Measurements from ENCODE around the gene TOX3.

TOX3 gene

DNA sequence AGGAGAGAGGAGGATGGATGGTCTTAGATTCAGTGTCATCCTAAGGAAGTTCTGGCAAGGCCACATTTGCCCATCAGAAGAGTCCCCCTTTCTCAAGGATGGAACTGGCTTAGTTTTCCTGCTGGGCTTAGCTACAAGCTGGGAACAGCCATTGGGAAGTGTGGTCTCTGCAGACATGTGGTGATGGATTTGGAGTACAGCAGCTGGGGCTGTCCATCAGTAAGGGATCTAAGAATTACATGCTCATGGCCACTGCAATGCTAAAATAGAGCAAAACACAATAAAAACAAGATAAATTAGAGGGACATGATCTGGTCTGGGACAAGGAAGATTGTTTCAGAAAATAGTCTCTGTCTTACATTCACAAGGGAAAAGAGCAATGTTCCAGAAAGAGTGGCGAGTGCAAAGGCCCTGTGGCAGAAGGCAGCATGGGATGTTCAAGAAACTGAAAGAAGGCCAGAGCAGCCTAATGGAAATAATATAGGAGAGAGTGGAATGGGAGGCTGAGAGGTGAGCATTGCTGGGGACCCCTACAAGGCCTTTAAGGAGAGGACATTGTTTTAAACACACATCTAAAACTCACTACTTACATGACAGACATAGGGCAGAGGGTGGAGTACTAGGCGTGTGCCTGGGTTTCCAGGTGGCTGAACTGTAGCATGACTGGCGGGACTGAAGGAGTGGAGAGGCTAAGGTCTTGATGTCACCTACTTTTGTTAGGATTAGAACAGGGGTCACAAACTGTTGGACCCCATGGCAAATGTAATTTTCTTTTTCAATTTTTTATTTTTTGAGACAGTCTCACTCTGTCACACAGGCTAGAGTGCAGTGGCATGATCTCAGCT, 17.0 kb upstream of the TOX3 start:
- no peak for DNase-seq

DNA sequence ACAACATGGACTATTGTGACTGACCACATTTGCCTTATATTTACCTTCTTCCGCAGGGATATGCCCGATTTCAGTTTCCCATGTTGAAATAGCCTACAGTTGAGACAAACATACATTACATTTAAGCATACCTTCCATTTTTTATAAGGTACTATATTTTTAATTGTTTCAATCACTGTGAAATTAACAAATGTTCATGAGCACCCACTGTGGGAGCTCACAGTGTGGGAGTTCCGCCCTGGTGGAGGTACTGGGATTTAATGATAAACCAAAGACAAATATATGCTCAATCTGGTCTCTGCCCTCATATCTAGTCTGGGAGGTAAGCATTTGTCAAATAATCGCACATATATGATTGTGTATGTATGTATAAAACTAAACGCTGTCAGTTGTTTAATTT, 15.8 kb upstream of the TOX3 start:
- no peak for DNase-seq

DNA sequence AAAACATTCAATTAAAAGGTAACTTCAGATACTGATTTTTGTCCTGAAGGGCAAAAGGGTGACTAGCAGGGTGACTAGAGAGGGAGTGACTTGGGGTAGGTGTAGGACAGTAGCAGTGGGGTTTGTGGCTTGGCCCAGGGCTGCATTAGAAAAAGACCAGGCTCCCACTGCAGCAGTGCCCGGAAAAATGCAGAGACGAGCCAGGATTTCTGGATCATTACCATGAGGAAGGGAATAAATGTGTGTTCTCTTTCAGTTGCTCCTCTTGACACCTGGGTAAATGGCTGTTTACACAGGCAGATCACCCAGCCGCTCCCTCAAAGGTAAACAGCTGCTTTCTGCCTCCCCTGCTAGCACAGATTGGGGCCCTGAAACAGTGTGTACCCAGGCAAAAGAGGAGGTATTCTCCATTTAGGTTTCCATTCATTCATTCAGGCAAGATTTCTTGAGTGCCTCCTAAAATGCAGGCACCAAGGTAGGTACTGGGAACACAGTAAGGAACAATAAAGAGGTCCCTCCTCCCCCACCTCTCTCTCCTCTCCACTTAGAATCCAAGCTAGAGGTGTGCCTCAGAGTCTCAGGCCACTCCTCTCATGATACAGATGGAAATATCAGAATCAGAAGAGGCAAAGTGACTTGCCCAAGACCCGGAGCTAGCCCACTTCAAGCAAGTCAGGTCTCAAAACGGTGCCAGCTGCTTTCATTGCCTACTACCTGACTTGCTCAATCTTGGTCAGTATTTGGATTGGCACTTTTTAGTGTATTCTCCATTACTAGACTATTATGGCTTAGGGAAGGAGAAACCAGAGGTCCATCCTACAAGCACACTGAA, 15.2 kb upstream of the TOX3 start:
- DNase-seq = peak; percentile 75

DNA sequence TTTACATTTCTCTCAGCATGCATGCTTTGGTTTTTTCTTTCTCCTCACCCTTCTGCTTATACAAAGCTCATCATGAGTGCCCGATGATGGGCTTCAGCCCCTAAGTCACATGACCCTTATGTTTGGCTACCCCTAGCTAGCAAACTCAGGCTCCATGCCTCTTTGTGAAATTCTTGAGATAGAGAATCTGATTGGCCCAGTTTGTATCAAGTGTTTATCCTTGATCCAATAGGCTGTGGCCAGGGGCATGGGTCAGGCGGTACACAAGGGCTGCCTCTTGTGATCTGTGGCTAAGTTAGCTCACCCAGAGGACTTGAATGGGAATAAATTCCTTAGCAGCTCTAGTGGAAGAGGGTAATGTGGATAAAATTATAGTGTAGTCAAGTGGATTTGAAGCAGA, 11.5 kb upstream of the TOX3 start:
- DNase-seq = no peak

DNA sequence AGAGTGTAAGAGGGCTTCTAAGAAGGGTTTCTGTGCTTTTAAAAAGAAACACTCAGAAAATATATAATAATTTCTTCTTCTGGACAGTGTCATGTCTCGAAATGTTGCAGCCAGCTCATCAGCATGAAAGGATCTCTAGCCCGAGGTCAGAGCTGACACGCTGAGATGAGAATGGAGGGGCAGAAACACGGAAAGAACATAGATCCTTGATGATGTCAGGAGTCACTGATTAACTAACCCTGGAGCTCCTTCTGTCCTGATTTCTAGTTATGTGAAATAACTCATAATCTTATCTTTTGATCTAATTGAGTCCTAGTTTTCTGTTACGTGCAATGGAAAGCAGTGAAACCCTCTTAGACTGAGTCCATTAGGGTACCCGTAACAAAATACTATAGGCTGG, 10.3 kb upstream of the TOX3 start:
- no peak for DNase-seq

DNA sequence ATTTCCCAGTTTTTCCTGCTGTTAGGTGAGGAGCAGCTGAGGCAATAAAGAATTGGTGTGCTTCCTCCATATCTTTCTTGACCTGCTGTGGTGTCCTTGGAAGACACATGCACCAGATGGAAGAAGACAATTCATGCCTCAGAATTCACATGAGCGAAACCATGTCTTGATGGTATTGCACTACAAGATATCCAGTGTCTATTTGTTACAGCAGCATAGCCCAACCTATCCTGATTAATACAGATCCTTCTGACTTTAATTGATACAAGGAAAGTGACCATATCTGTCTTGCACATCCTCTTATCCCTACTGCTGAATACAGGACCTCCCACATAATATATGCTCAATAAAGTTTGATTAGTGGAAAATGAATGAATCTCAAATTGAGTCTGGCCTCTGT, 9.1 kb upstream of the TOX3 start:
- no peak for DNase-seq

DNA sequence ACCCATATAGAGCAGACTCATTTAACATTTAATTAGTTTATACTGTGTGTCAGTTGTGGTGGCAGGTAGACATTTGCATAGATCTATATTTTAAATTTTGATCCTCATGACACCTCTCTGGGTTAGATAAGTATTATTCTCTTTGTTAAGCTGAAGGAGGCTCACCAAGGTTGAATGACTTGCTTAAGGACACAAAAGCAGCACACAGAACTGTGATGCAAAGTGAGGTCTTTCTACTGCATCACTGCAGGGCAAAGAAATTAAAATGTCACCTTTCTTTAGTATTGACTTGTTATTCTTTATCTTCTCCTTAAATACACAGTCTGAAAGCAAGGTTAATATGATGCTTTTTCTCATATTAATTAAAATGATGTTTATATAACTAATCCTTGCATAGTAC, 8.6 kb upstream of the TOX3 start:
- no peak for DNase-seq

DNA sequence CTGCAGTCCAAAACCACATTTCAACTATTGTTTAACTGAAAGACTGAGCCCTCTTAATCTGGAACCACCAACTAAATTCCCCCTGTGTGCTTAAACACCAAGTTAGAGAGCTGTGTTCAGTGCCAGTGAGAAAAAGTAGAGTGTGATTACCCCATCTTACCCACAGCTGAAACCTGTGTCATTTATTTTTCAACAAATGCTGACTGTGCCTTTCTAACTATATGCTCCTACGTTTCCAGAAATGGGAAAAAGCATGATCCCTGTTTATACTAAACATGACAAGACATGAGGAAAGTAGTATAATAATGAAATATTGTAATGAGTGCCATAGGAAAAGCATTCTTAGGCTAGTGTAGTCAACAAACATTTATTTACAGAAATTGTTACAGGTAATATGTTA, 7.4 kb upstream of the TOX3 start:
- DNase-seq = no peak

DNA sequence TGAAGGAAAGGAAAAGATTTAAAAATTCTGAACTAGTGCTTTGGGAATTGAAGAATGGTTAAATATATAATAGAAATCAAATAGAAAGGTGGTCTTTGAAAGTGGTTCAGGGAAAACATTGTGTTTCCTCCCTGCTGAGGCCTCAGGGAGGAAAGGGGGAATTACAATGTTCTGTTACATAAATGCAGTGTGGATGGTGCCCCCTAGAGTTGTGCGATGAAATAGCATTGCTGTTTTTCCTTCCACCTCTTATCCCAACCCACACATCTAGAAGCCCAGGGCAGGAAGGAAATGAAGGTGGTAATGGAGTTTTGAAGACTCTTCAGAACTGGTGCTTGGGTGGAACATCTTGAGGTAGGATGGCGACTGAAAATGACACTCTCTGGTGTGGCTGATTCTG, 6.4 kb upstream of the TOX3 start:
- DNase-seq = no peak

DNA sequence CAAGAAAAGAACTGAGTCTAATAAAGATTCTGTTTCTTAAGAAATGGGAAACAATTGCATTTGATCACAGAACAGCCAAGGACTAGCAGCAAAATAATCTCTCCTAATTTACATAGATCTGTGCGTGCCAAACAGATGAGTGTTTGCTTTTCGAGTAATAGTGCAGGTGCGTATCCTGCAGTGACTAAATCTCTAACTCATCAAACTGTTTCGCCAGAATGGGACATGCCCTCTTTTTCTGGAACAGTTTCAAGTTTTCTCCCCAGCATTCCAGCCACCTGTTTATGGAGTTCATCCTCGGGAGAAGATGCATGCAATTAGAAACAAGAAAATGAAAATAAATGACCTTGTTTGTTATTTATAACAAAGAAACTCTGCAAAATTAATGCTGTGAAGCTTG, 5.7 kb upstream of the TOX3 start:
- peak in 1 of 2 experiments; percentile 52 for DNase-seq

DNA sequence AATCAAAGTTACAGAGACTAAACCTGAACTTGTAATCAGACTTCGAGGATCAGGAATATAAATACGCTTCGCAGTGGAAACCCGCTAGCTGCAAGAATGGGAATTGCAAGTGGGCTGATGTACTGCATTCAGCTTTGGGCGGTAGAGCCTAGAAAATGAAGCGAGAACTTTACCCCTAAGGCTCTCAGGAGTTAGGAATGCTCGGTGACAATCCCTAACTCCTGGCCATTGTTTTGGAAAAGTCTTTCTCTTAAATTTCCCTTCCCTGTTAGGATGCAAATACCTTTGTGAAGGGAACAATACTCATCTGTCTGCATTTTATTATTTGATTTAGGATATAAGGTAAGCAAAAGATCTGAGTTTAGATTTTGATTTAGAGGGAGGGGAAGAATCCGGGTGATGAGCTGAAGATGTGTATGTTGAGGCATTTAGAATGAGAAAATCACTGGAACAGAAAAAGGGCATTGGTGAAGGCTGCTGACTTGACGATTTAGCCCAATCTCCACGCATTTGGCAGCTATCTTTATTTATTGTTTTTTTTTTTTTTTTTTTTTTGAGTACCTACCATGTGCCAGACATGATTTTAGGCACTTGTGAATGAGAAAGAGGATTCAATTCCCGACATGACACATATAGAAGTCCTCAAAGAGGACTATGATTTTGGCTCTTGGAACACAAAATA, 2.2 kb upstream of the TOX3 start:
- DNase-seq = no peak

DNA sequence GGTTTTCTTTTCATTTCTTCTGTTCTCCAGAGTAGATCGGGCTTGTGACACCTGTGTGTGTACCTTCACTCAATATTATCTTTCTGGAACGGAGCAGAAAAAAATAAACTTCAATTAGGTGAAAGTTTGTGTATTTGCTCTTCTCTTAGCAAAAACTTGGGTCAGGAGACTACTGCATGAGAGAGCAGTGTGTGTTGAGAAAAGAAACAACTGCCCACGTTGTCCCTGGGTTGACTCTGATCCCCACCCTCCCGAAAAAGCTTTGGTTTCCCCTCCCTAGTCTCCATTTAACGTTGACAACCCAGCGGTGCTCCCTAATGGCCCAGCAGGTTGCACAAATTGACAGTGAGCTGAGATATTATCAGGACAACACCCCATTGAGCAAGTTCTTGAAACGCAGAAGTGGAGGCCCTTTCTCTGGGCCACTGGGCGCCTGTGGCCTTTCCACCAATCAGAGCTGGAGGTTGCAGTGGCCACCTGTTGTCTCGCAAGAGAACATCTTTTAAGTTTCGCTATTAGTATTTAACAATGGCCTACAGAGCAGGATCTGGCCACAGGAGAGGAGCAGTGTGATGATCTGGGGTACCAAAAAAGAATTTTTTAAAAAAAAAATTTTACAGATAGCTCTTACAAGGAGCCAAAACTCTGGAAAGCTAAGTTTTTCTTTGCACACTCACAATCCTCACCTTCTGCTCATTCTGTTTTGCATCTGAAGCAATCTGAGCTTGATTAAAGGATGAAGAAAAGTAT, 1.5 kb upstream of the TOX3 start:
- peak in 1 of 2 experiments; percentile 31 for DNase-seq

DNA sequence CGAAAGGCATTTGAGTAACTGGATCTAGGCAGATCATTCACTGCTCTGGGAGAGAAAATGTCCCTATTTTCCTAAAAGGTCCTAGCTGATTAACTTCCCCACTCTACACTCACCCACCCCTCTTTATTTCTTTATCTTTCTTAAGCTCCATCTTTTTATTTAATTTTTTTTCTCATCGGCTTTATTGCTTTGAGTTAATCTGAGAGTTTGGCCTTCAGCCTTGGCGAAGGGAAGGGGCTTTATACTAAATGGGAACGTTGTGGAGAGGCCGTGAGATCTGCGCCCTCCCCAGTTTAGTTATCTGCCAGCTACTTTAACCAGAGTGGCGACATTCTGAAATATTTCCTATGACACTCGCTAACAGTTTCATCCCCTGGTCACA, 882 bp upstream of the TOX3 start:
- no peak for DNase-seq

DNA sequence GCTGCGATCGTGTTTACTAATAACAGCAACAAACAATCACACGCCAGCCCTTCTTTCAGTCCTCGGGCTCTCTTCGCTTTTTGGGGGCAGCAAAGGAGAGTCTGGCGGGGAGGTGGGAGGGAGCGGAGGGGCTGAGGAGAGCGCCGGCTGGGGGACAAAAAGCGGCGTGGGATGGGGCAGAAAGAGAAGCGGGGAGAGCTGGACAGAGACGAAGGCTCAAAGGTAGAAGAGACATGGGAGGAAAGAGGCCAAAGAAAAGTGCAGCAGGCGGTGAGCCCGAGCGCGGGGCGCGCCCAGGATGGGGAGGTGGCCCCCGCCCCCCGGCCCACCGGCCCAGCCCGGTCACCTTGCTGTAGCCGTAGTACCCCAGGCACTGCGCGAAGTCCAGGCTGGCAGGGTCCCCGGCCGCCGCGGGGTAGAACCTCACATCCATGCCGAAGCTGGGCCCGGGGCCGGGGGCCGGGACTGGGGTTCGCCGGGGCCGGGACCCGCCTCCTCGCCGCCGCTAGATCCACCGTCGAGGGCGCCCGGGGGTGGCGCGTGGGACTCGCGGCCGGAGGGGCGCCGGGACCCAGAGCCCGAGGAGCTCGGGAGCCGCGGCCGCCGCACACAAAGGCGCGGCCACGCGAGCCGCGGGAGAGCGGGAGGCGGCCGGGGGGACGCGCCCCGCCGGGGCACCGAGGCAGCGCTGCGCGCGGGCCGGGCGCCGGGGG, 496 bp downstream of the TOX3 start:
- no peak for DNase-seq

DNA sequence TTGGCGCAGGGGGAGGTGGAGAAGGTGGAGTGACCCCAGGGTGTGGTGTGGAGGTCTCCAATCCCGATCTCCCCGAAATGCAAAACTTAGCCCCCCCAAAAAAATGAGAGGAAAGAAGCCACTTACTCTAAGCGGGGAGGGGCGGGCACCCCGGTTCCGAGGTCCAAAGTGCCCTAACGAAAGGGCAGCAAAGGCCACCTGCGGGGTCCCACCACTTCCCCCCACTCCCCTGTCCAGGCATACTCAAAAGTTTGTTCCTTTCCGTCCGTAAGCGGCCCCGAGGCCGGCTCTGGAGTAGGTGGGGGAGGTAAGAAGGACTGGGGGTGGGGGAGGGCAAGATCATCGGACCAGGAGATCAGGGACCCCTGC, 1.1 kb downstream of the TOX3 start:
- DNase-seq = no peak

DNA sequence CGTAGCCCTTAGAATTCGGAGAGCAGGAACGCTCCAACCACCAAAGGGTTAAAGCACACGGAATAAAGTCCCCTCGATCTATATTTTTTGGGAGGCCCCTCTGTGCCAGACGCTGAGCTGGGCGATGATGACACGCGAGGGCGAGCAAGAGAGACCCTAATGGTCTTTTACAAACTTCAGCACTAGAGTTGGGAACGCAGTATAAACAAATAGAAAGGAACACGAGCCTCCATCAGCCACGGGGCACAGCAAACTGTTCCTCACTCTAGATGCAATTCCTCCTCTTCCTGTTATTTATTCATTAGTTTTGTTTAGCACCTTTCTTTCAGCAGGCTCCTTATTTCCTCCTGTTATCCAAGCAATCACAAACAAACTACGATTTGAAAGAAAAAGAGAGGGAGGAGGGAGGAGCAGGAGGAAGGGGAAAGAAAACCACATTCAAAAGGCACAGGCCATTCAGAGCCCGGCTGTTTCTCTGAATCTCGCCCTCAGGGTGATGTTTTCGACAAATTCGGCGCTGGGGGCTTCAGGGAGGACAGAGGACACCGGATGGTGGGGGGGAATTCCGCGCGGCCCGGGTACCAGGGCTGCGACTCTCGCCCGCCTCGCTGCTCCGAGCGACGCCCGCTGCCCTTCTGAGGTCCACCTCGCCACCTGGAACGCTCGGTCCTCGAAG, 1.6 kb downstream of the TOX3 start:
- no peak for DNase-seq

DNA sequence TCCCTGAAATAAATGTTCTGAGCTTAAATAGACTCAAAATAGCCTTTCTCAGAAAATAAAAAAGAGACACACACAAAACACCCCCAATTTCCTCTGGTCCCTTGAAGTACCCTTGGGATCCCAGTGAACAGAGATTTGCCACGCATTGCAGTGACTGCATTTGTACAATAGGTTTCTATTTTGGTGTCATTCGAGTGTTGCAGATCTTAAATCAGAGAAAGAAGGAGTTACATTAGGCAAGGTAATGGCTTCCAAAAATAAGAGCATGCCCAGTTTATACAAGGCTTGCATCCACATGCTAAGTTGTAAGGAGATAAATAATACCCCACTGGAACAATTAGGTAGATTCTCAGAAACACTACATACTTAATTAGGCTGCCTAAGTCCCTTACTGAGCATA, 2.2 kb downstream of the TOX3 start:
- no peak for DNase-seq

DNA sequence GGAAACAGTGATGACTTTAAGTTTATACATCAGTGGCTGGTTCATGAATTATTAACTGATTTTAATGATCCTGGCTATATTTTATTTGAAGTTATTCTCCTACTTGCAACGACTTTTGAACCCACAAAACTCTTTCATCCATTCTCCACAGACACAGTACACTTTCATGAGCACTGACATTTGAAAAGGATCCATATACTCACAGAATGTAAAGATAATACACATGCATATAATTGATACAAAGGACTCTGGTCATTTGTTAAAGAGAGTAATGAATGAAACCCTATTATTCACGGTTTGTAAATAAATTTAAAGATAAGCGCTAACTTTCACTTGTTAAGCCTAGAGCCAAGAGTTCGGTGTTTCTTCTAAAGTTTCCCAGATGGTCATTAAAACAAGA, 3.3 kb downstream of the TOX3 start:
- no peak for DNase-seq

DNA sequence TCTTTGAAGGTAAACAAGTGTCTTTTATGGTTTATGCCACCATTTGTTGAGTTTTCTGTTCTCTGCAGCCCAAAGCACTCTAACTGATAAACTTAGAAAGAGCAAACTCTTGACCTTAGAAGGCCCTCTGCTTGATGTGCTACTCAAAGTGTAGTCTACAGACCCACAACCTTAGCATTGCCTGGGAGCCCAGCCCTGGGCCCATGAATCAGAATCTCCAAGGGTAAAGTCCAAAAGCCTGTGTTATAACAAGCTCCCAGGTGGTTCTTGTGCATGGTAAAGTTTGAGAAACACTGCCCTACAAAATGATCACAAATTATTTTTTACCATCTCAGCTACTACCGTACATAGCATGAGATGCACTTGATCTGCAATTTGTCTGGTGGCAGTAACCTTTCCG, 6.0 kb downstream of the TOX3 start:
- no peak for DNase-seq

DNA sequence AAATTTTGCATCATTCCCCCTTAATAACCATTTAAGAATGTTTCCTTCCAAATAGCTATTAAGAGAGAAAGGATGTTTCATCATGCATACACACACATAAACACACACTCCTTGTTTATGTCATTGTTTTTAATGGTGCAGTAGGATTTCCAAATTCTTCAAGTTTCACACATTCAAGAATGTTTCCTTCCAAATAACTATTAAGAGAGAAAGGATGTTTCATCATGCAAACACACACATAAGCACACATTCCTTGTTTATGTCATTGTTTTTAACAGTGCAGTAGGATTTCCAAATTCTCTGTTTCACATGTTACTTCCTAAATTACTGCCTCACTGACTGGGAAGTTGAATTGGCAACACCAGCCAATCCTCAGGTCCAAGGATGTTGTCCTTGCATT, 7.8 kb downstream of the TOX3 start:
- DNase-seq = no peak

DNA sequence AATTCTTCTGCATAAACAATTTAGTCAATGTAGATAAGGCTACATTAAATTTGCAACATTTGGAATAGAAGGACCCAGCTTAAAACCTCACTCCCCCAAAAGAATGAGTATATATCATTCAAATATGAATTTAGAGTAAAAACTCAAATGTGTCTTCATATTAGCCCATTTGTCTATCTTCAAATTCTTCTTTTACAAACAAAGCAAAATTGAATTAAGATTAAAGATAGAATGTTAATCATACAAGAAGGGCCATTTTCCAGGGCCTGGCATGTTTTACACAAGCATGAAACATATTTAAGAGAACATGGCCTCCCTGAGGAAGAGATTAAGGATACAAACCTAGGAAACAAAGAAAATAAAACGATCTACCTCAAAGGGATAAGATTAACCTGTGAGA, 8.4 kb downstream of the TOX3 start:
- DNase-seq = no peak

DNA sequence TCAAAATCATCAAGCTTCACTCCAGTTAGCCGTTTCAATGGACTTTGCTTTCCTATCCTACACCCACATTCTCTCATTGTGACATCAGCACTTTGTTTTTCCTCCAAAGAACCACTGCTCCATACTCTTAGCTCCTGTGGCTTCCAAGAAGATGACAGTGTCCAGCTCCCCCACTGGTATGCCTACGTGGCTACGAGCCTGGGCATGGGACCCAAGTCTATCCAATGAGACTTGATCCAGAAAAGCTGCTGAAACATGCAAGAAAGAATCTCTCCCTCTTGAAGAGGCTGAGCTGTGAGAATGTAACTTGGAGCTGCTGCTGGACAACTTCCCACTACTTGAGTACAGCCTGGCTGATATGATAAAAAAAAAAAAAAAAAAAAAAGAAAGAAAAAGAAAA, 9.4 kb downstream of the TOX3 start:
- no peak for DNase-seq

Data from NCI-H187 (cell line).